Upper lobe of right lung (tissue), 1 donor: Measurements from ENCODE around the gene SLU7. TPM values are rescaled to one million over a fixed set of nuclear protein-coding genes. Genes with fewer than 3 reads are reported as not detected.

Experiments
- ATAC-seq: fragments of 200-7000 bp; cut with Tn5 transposase; one replicate; pipeline ENCODE4 v1.9.1; 2020; ENCODE audit warnings: mild to moderate bottlenecking, moderate library complexity
- DNase-seq: peaks from one replicate; pipeline ENCODE4 v3.0.0-alpha.2; 2020
- H3K27ac ChIP-seq: fragments of 200-600 bp; one replicate; pipeline ENCODE4 v1.8.0; 2022
- H3K27me3 ChIP-seq: fragments of 200-600 bp; one replicate; pipeline ENCODE4 v1.8.0; 2022; ENCODE audit warnings: mild to moderate bottlenecking
- H3K36me3 ChIP-seq: fragments of 200-600 bp; one replicate; pipeline ENCODE4 v1.8.0; 2022
- H3K4me1 ChIP-seq: fragments of 200-600 bp; one replicate; pipeline ENCODE4 v1.8.0; 2022
- H3K4me3 ChIP-seq: fragments of 200-600 bp; one replicate; pipeline ENCODE4 v1.8.0; 2022; ENCODE audit warnings: mild to moderate bottlenecking
- H3K9me3 ChIP-seq: fragments of 200-600 bp; one replicate; pipeline ENCODE4 v1.8.0; 2022
- intact Hi-C: fragments of 100-400 bp; cut with DNase I; formaldehyde crosslinking; loops from one replicate; pipeline ENCODE4 v1.11.0; 2022
- total RNA-seq: library from RNA; stranded (reverse); fragmentation: NEBNext Ultra II Directional; extraction: Animal tissue kit (Norgen Biotek cat#: 25700); gene quantifications from one replicate; pipeline ENCODE4 v1.2.1, GENCODE V29; 2021
- TF ChIP-seq, protein P1 (sequence below): fragments of 200-600 bp; IDR thresholded peaks from one replicate; pipeline ENCODE4 v1.8.0; 2022; ENCODE audit warnings: antibody characterized with exemption
- donor health status: DM: no; HTN: yes; CAD: no; lungs with severe emphysema.

The SLU7 gene
- total RNA-seq, 1 donor from 2014 or later: 49.2 TPM

DNA sequence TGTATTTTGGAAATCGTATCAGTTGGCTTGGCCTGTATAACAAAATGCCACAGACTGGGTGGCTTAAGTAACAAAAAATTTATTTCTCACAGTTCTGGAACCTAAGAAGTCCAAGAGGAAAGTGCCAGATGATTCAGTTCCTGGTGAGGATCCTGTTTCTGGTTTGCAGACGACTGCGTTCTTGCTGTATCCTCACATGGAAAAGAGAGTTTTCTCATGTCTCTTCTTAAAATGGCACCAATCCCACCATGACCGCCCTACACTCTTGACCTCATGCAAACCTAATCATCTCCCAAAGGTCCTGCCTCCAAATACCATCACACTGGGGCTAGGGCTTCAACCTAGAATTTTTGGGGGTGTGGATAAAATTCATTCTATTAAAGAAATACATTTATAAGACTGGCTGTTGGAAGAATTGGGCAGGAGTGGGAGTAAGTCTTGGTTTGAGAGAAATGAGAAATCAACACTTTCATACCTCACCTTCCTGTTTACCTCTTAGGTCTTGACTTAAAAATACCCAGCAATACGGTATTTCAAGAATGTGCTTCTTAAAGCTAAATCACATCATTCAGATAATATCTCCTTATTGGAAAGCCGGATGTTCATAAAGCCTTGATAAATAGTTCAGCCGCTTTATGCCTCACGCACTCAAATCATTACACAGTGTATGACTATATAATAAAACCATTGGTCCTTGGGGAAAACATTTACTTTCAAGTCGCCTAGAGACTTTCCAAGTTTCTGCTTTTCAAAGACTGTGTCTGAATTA is 31.5 kb upstream of the SLU7 start:
- Histone ChIP-seq H3K4me3 (no peak overlapping the region), H3K36me3 (no peaks in the 10 kb centered on the region), H3K4me1 (peaks cover 4% of the 10 kb centered on the region), H3K27ac (no peak overlapping the region), H3K27me3 (no peaks in the 10 kb centered on the region), H3K9me3 (no peaks in the 10 kb centered on the region)
- intact Hi-C loops: no loop called here
- TF ChIP-seq, protein P1, sequence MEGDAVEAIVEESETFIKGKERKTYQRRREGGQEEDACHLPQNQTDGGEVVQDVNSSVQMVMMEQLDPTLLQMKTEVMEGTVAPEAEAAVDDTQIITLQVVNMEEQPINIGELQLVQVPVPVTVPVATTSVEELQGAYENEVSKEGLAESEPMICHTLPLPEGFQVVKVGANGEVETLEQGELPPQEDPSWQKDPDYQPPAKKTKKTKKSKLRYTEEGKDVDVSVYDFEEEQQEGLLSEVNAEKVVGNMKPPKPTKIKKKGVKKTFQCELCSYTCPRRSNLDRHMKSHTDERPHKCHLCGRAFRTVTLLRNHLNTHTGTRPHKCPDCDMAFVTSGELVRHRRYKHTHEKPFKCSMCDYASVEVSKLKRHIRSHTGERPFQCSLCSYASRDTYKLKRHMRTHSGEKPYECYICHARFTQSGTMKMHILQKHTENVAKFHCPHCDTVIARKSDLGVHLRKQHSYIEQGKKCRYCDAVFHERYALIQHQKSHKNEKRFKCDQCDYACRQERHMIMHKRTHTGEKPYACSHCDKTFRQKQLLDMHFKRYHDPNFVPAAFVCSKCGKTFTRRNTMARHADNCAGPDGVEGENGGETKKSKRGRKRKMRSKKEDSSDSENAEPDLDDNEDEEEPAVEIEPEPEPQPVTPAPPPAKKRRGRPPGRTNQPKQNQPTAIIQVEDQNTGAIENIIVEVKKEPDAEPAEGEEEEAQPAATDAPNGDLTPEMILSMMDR: no peak
- no peak for ATAC-seq
- DNase-seq: no peak

- Histone ChIP-seq H3K36me3 (no peaks in the 10 kb centered on the region), H3K4me1 (peaks cover 4% of the 10 kb centered on the region), H3K27ac (no peak overlapping the region), H3K9me3 (no peaks in the 10 kb centered on the region), H3K27me3 (no peaks in the 10 kb centered on the region), H3K4me3 (no peak overlapping the region)
- DNase-seq (no peak), ATAC-seq (no peak)
- intact Hi-C loops: no loop called here
- TF ChIP-seq, protein P1: no peak
Measured at GRCh38 chr5:160449458-160449857, 30.6 kb upstream of the SLU7 start.

GRCh38 chr5:160448886-160449285 is 30.0 kb upstream of the SLU7 start:
- Histone ChIP-seq H3K9me3 (no peaks in the 10 kb centered on the region), H3K27ac (no peak overlapping the region), H3K36me3 (no peaks in the 10 kb centered on the region), H3K27me3 (no peaks in the 10 kb centered on the region), H3K4me1 (peaks cover 4% of the 10 kb centered on the region), H3K4me3 (no peak overlapping the region)
- DNase-seq (no peak), ATAC-seq (no peak)
- TF ChIP-seq, protein P1: no peak
- intact Hi-C loops: no loop called here

- no peaks in the 10 kb centered on the region for H3K4me1 ChIP-seq
- TF ChIP-seq, protein P1: no peak
- H3K27me3 ChIP-seq: no peaks in the 10 kb centered on the region
- no peak overlapping the region for H3K27ac ChIP-seq
- ATAC-seq (no peak), DNase-seq (no peak)
- no peaks in the 10 kb centered on the region for H3K36me3 ChIP-seq
- intact Hi-C loops: no loop called here
- H3K9me3 ChIP-seq: no peaks in the 10 kb centered on the region
- H3K4me3 ChIP-seq: no peak overlapping the region
Measured at GRCh38 chr5:160445751-160446150, 26.9 kb upstream of the SLU7 start.

- Histone ChIP-seq H3K4me3 (no peak overlapping the region), H3K27ac (no peak overlapping the region), H3K36me3 (no peaks in the 10 kb centered on the region), H3K4me1 (no peaks in the 10 kb centered on the region), H3K9me3 (no peaks in the 10 kb centered on the region), H3K27me3 (no peaks in the 10 kb centered on the region)
- DNase-seq (no peak), ATAC-seq (no peak)
- intact Hi-C loops: no loop called here
- TF ChIP-seq, protein P1: no peak
Measured at GRCh38 chr5:160445132-160445531, 26.3 kb upstream of the SLU7 start.
